Liver (tissue), 3 donors: Measurements from ENCODE around the gene ALX4.

Experiments
- ATF3 ChIP-seq: IDR thresholded peaks from 2 replicates; pipeline ENCODE4 v1.6.1; 2016; ENCODE audit warnings: antibody characterized with exemption
- CTCF ChIP-seq: fragments of 150-350 bp; IDR thresholded peaks from 2 replicates; pipeline ENCODE4 v1.5.1; 2017; ENCODE audit warnings: improper control_type of control experiment, low read depth, low read length; ENCODE audit not compliant: missing input control
- EGR1 ChIP-seq, 2 donors: IDR thresholded peaks; 2 replicates each; pipeline ENCODE4 v1.6.1; 2016 to 2018; ENCODE audit warnings: antibody characterized with exemption in 2 of 2, low read depth in 2 of 2
- FOXA1 ChIP-seq: IDR thresholded peaks from 2 replicates; pipeline ENCODE4 v1.6.1; 2016; ENCODE audit warnings: antibody characterized with exemption
- GABPA ChIP-seq, 2 donors: IDR thresholded peaks in 1 of 2; conservative IDR thresholded peaks in 1 of 2; 2 replicates each; pipeline ENCODE4 v1.6.1; 2016; ENCODE audit warnings: antibody characterized with exemption in 2 of 2, mild to moderate bottlenecking in 1 of 2, moderate library complexity in 1 of 2
- JUND ChIP-seq, 2 donors: IDR thresholded peaks; 2 replicates each; pipeline ENCODE4 v1.6.1; 2016; ENCODE audit warnings: antibody characterized with exemption in 2 of 2
- MAX ChIP-seq: IDR thresholded peaks from 2 replicates; pipeline ENCODE4 v1.6.1; 2016; ENCODE audit warnings: antibody characterized with exemption
- RAD21 ChIP-seq, 2 donors: IDR thresholded peaks; 2 replicates each; pipeline ENCODE4 v1.6.1; 2016; ENCODE audit warnings: antibody characterized with exemption in 2 of 2, mild to moderate bottlenecking in 2 of 2
- SP1 ChIP-seq: IDR thresholded peaks from 2 replicates; pipeline ENCODE4 v1.6.1; 2018; ENCODE audit warnings: antibody characterized with exemption, mild to moderate bottlenecking
- TAF1 ChIP-seq: conservative IDR thresholded peaks from 2 replicates; pipeline ENCODE4 v1.6.1; 2016; ENCODE audit warnings: antibody characterized with exemption, mild to moderate bottlenecking
- TF ChIP-seq, protein P1 (sequence below): IDR thresholded peaks from 2 replicates; pipeline ENCODE4 v1.6.1; 2016; ENCODE audit warnings: antibody characterized with exemption, mild to moderate bottlenecking
- donor health status: healthy.
- donor health status: healthy.

DNA sequence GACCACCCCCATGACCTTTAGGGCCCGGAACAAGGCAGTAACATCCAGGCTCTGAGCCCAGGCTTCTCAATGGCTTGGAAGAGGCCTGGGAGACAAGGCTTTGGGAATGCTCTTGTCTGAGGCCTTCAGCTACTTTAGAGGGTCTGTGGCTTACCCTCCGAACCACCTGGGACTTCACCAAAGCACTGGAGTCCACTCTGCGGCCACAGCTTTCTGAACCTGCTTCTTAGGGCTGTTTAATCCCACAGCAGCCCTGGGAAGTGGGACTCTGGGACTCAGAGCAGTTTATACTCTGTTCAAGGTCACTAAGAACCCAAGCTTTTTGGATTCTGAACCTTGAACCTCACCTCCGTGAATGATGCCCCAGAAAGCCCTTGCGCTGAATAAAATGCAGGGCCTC, 30.7 kb upstream of the ALX4 start:
- TF ChIP-seq CTCF: no peak
- no peak for TF ChIP-seq RAD21 (IDR thresholded peaks at IDR 0.05)
- no peak for TF ChIP-seq TAF1
- no peak for TF ChIP-seq GABPA (IDR thresholded peaks at IDR 0.05 in 1 of 2, conservative IDR thresholded peaks at IDR 0.05 in 1 of 2)
- no peak for TF ChIP-seq FOXA1
- TF ChIP-seq JUND (IDR thresholded peaks at IDR 0.05): no peak
- no peak for TF ChIP-seq MAX
- TF ChIP-seq SP1: no peak
- no peak for TF ChIP-seq EGR1 (IDR thresholded peaks at IDR 0.05; ENCODE audit: low read depth in 2 of 2)
- TF ChIP-seq ATF3: no peak
- TF ChIP-seq, protein P1, sequence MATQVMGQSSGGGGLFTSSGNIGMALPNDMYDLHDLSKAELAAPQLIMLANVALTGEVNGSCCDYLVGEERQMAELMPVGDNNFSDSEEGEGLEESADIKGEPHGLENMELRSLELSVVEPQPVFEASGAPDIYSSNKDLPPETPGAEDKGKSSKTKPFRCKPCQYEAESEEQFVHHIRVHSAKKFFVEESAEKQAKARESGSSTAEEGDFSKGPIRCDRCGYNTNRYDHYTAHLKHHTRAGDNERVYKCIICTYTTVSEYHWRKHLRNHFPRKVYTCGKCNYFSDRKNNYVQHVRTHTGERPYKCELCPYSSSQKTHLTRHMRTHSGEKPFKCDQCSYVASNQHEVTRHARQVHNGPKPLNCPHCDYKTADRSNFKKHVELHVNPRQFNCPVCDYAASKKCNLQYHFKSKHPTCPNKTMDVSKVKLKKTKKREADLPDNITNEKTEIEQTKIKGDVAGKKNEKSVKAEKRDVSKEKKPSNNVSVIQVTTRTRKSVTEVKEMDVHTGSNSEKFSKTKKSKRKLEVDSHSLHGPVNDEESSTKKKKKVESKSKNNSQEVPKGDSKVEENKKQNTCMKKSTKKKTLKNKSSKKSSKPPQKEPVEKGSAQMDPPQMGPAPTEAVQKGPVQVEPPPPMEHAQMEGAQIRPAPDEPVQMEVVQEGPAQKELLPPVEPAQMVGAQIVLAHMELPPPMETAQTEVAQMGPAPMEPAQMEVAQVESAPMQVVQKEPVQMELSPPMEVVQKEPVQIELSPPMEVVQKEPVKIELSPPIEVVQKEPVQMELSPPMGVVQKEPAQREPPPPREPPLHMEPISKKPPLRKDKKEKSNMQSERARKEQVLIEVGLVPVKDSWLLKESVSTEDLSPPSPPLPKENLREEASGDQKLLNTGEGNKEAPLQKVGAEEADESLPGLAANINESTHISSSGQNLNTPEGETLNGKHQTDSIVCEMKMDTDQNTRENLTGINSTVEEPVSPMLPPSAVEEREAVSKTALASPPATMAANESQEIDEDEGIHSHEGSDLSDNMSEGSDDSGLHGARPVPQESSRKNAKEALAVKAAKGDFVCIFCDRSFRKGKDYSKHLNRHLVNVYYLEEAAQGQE: no peak
